ENCODE results near the gene IL13RA2.

GRCh38 chrX:115011428-115011827 lies 6.0 kb downstream of the IL13RA2 start:
- TF ChIP-seq POLR2A (IDR thresholded peaks at IDR 0.05) (no peak), CTCF (IDR thresholded peaks at IDR 0.05) (no peak)

Measured in adrenal gland (tissue), 5 donors.